Activated naive CD4-positive, alpha-beta T cell (primary cell): ENCODE data around the gene CCDC85A.

ENCODE experiments used
- DNase-seq, 4 experiments: peaks; one replicate each; lab custom pipeline; 2025; lab: John Stamatoyannopoulos, UW

Gene CCDC85A

GRCh38 chr2:56309626-56310170, 125.9 kb downstream of the CCDC85A start:
- DNase-seq, result no peak

GRCh38 chr2:56313500-56313921, 129.7 kb downstream of the CCDC85A start:
- no peak for DNase-seq

GRCh38 chr2:56314371-56314770, 130.6 kb downstream of the CCDC85A start:
- DNase-seq, result no peak

GRCh38 chr2:56314796-56315195, 131.0 kb downstream of the CCDC85A start:
- DNase-seq, result no peak

GRCh38 chr2:56315376-56315775, 131.6 kb downstream of the CCDC85A start:
- no peak for DNase-seq

- no peak for DNase-seq
Measured at GRCh38 chr2:56316011-56316410, 132.2 kb downstream of the CCDC85A start.

- DNase-seq, result no peak
Measured at GRCh38 chr2:56318147-56318546, 134.4 kb downstream of the CCDC85A start.

- DNase-seq, result no peak
Measured at GRCh38 chr2:56325661-56326345, 142.0 kb downstream of the CCDC85A start.

- DNase-seq, result no peak
Measured at GRCh38 chr2:56326346-56326741, 142.6 kb downstream of the CCDC85A start.

- no peak for DNase-seq
Measured at GRCh38 chr2:56331810-56332209, 148.0 kb downstream of the CCDC85A start.

- DNase-seq, result no peak
Measured at GRCh38 chr2:56333812-56334485, 150.2 kb downstream of the CCDC85A start.

- no peak for DNase-seq
Measured at GRCh38 chr2:56334622-56335021, 150.8 kb downstream of the CCDC85A start.

GRCh38 chr2:56335101-56335500, 151.3 kb downstream of the CCDC85A start:
- DNase-seq, result no peak

GRCh38 chr2:56337342-56337741, 153.6 kb downstream of the CCDC85A start:
- no peak for DNase-seq

GRCh38 chr2:56338232-56338631, 154.4 kb downstream of the CCDC85A start:
- no peak for DNase-seq

- no peak for DNase-seq
Measured at GRCh38 chr2:56344771-56345170, 161.0 kb downstream of the CCDC85A start.

GRCh38 chr2:56347881-56348280, 164.1 kb downstream of the CCDC85A start:
- DNase-seq, result no peak

GRCh38 chr2:56348392-56349210, 164.8 kb downstream of the CCDC85A start:
- DNase-seq, result no peak

- DNase-seq, result no peak
Measured at GRCh38 chr2:56357655-56358295, 174.0 kb downstream of the CCDC85A start.

- no peak for DNase-seq
Measured at GRCh38 chr2:56361844-56362243, 178.1 kb downstream of the CCDC85A start.

GRCh38 chr2:56364902-56365301, 181.1 kb downstream of the CCDC85A start:
- no peak for DNase-seq

GRCh38 chr2:56369316-56369715, 185.5 kb downstream of the CCDC85A start:
- DNase-seq, result no peak
